Measurements from ENCODE around the gene WHRN.

The WHRN gene

DNA sequence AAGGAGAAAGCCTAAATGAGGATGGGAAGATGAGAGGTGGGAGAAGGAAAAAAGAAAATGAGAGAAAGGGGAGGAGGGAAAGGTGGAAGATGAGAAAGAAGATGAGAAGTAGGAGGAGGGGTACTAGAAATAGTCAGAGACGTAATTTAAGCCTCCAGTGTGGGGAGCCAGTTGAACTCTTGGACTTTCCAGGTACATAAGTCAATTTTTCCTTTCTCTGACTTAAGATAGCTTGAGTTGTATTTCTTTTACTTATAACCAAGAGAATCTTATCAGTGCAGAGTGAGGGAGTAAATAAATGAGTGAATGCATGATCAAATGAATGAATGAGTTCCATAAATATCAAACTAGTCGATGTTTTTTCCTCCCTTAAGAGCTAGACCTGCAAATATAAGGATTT is 21.5 kb upstream of the WHRN start:
- 100% methylated on average over 1 of the region's 2 CpGs for WGBS (ENCODE audit: extremely low coverage, insufficient coverage, low lambda C conversion rate)
- DNase-seq = no peak

GRCh38 chr9:114525513-114525912 is 20.2 kb upstream of the WHRN start:
- Histone ChIP-seq H3K56ac (ENCODE audit: low read length) (no peak overlapping the region), H3K23ac (ENCODE audit: low read length) (no peak overlapping the region), H3K79me2 (ENCODE audit: control insufficient read depth, insufficient read depth, low read length) (no peaks in the 10 kb centered on the region), H3K79me1 (ENCODE audit: low read length) (no peaks in the 10 kb centered on the region), H2BK5ac (ENCODE audit: low read length) (no peak overlapping the region), H3K27me3 (ENCODE audit: insufficient read depth, low read length, poor library complexity) (no peaks in the 10 kb centered on the region), H3K9ac (ENCODE audit: low read length) (no peak overlapping the region), H4K8ac (ENCODE audit: low read depth, low read length) (no peak overlapping the region), H3K4me1 (ENCODE audit: control insufficient read depth, low read depth, low read length) (no peaks in the 10 kb centered on the region), H3K18ac (ENCODE audit: low read length) (no peak overlapping the region), H3K4me2 (ENCODE audit: low read length) (no peak overlapping the region), H4K5ac (ENCODE audit: low read length) (no peak overlapping the region), H3K27ac (ENCODE audit: low read depth, low read length) (no peak overlapping the region), H2BK15ac (replicated peaks; ENCODE audit: low read depth) (no peak overlapping the region), H2BK120ac (ENCODE audit: low read depth, low read length) (no peak overlapping the region), H3K36me3 (ENCODE audit: control insufficient read depth, insufficient read depth, low read length) (no peaks in the 10 kb centered on the region), H3K4me3 (ENCODE audit: low read length) (no peak overlapping the region), H3K4ac (ENCODE audit: low read depth, low read length) (no peak overlapping the region), H2AK5ac (ENCODE audit: low read length) (no peak overlapping the region)
- no peak for DNase-seq
- WGBS (ENCODE audit: extremely low coverage, insufficient coverage, low lambda C conversion rate) = no CpG with 5 or more reads among the region's 3 CpGs

More for the DNA sequence above, 21.5 kb upstream of the WHRN start:
- Histone ChIP-seq H3K56ac (ENCODE audit: low read length) (no peak overlapping the region), H3K36me3 (ENCODE audit: control insufficient read depth, insufficient read depth, low read length) (no peaks in the 10 kb centered on the region), H4K8ac (ENCODE audit: low read depth, low read length) (no peak overlapping the region), H3K27me3 (ENCODE audit: insufficient read depth, low read length, poor library complexity) (no peaks in the 10 kb centered on the region), H2AK5ac (ENCODE audit: low read length) (no peak overlapping the region), H3K4me1 (ENCODE audit: control insufficient read depth, low read depth, low read length) (no peaks in the 10 kb centered on the region), H2BK15ac (replicated peaks; ENCODE audit: low read depth) (no peak overlapping the region), H3K4ac (ENCODE audit: low read depth, low read length) (no peak overlapping the region), H3K79me1 (ENCODE audit: low read length) (no peaks in the 10 kb centered on the region), H4K5ac (ENCODE audit: low read length) (no peak overlapping the region), H2BK5ac (ENCODE audit: low read length) (no peak overlapping the region), H3K23ac (ENCODE audit: low read length) (no peak overlapping the region), H3K4me3 (ENCODE audit: low read length) (no peak overlapping the region), H2BK120ac (ENCODE audit: low read depth, low read length) (no peak overlapping the region), H3K79me2 (ENCODE audit: control insufficient read depth, insufficient read depth, low read length) (no peaks in the 10 kb centered on the region), H3K27ac (ENCODE audit: low read depth, low read length) (no peak overlapping the region), H3K18ac (ENCODE audit: low read length) (no peak overlapping the region), H3K9ac (ENCODE audit: low read length) (no peak overlapping the region), H3K4me2 (ENCODE audit: low read length) (no peak overlapping the region)

DNA sequence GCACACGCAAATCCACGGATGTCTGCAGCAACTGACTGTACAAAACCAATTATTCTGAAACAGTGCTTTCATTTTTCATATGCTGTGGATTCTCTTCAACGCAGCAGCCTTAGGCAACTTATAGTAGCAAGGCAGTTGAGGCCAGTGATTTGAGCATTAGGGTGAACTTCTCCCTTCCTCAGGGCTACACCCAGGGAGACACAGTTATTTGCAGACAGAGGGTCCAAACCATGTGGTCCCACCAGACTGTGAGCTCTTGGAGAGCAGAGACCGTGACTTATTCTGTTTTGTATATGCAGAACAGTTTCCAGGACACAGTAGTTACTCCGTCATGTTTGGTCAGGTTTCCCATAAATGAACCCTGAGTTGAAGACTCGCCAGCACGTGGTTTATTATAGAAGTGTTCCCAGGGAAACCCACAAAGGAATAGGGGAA is 19.0 kb upstream of the WHRN start:
- Histone ChIP-seq H3K79me2 (ENCODE audit: control insufficient read depth, insufficient read depth, low read length) (no peaks in the 10 kb centered on the region), H2BK5ac (ENCODE audit: low read length) (no peak overlapping the region), H4K8ac (ENCODE audit: low read depth, low read length) (no peak overlapping the region), H3K23ac (ENCODE audit: low read length) (no peak overlapping the region), H3K36me3 (ENCODE audit: control insufficient read depth, insufficient read depth, low read length) (no peaks in the 10 kb centered on the region), H3K27ac (ENCODE audit: low read depth, low read length) (no peak overlapping the region), H3K4ac (ENCODE audit: low read depth, low read length) (no peak overlapping the region), H2AK5ac (ENCODE audit: low read length) (no peak overlapping the region), H3K4me1 (ENCODE audit: control insufficient read depth, low read depth, low read length) (no peaks in the 10 kb centered on the region), H3K18ac (ENCODE audit: low read length) (no peak overlapping the region), H4K5ac (ENCODE audit: low read length) (no peak overlapping the region), H3K27me3 (ENCODE audit: insufficient read depth, low read length, poor library complexity) (no peaks in the 10 kb centered on the region), H3K4me3 (ENCODE audit: low read length) (no peak overlapping the region), H2BK120ac (ENCODE audit: low read depth, low read length) (no peak overlapping the region), H3K4me2 (ENCODE audit: low read length) (no peak overlapping the region), H3K9ac (ENCODE audit: low read length) (no peak overlapping the region), H3K79me1 (ENCODE audit: low read length) (no peaks in the 10 kb centered on the region), H2BK15ac (replicated peaks; ENCODE audit: low read depth) (no peak overlapping the region), H3K56ac (ENCODE audit: low read length) (no peak overlapping the region)
- WGBS (ENCODE audit: extremely low coverage, insufficient coverage, low lambda C conversion rate) = no CpG with 5 or more reads among the region's 7 CpGs
- DNase-seq = no peak

- no peak overlapping the region for H2AK5ac ChIP-seq (ENCODE audit: low read length)
- no peak overlapping the region for H4K8ac ChIP-seq (ENCODE audit: low read depth, low read length)
- no peak overlapping the region for H3K23ac ChIP-seq (ENCODE audit: low read length)
- no peaks in the 10 kb centered on the region for H3K27me3 ChIP-seq (ENCODE audit: insufficient read depth, low read length, poor library complexity)
- WGBS (ENCODE audit: extremely low coverage, insufficient coverage, low lambda C conversion rate) = no CpG with 5 or more reads among the region's 3 CpGs
- H3K4me2 ChIP-seq (ENCODE audit: low read length) = no peak overlapping the region
- H3K56ac ChIP-seq (ENCODE audit: low read length) = no peak overlapping the region
- no peak overlapping the region for H3K18ac ChIP-seq (ENCODE audit: low read length)
- no peak overlapping the region for H2BK15ac ChIP-seq (replicated peaks; ENCODE audit: low read depth)
- H3K79me2 ChIP-seq (ENCODE audit: control insufficient read depth, insufficient read depth, low read length) = no peaks in the 10 kb centered on the region
- no peak overlapping the region for H2BK5ac ChIP-seq (ENCODE audit: low read length)
- H3K9ac ChIP-seq (ENCODE audit: low read length) = no peak overlapping the region
- no peak overlapping the region for H4K5ac ChIP-seq (ENCODE audit: low read length)
- no peaks in the 10 kb centered on the region for H3K36me3 ChIP-seq (ENCODE audit: control insufficient read depth, insufficient read depth, low read length)
- no peak for DNase-seq
- no peak overlapping the region for H2BK120ac ChIP-seq (ENCODE audit: low read depth, low read length)
- H3K4ac ChIP-seq (ENCODE audit: low read depth, low read length) = no peak overlapping the region
- no peaks in the 10 kb centered on the region for H3K79me1 ChIP-seq (ENCODE audit: low read length)
- no peak overlapping the region for H3K27ac ChIP-seq (ENCODE audit: low read depth, low read length)
- H3K4me1 ChIP-seq (ENCODE audit: control insufficient read depth, low read depth, low read length) = no peaks in the 10 kb centered on the region
- no peak overlapping the region for H3K4me3 ChIP-seq (ENCODE audit: low read length)
These were observed 17.6 kb upstream of the WHRN start for GRCh38 chr9:114522847-114523246.

GRCh38 chr9:114522286-114522685 is 17.0 kb upstream of the WHRN start:
- Histone ChIP-seq H3K18ac (ENCODE audit: low read length) (no peak overlapping the region), H3K4me3 (ENCODE audit: low read length) (no peak overlapping the region), H2BK5ac (ENCODE audit: low read length) (no peak overlapping the region), H2BK120ac (ENCODE audit: low read depth, low read length) (no peak overlapping the region), H4K5ac (ENCODE audit: low read length) (no peak overlapping the region), H3K4me1 (ENCODE audit: control insufficient read depth, low read depth, low read length) (no peaks in the 10 kb centered on the region), H3K79me1 (ENCODE audit: low read length) (no peaks in the 10 kb centered on the region), H2BK15ac (replicated peaks; ENCODE audit: low read depth) (no peak overlapping the region), H3K4ac (ENCODE audit: low read depth, low read length) (no peak overlapping the region), H3K4me2 (ENCODE audit: low read length) (no peak overlapping the region), H3K36me3 (ENCODE audit: control insufficient read depth, insufficient read depth, low read length) (no peaks in the 10 kb centered on the region), H3K9ac (ENCODE audit: low read length) (no peak overlapping the region), H3K27me3 (ENCODE audit: insufficient read depth, low read length, poor library complexity) (no peaks in the 10 kb centered on the region), H3K23ac (ENCODE audit: low read length) (no peak overlapping the region), H4K8ac (ENCODE audit: low read depth, low read length) (no peak overlapping the region), H3K56ac (ENCODE audit: low read length) (no peak overlapping the region), H2AK5ac (ENCODE audit: low read length) (no peak overlapping the region), H3K79me2 (ENCODE audit: control insufficient read depth, insufficient read depth, low read length) (no peaks in the 10 kb centered on the region), H3K27ac (ENCODE audit: low read depth, low read length) (no peak overlapping the region)
- no CpG with 5 or more reads among the region's 2 CpGs for WGBS (ENCODE audit: extremely low coverage, insufficient coverage, low lambda C conversion rate)
- no peak for DNase-seq

DNA sequence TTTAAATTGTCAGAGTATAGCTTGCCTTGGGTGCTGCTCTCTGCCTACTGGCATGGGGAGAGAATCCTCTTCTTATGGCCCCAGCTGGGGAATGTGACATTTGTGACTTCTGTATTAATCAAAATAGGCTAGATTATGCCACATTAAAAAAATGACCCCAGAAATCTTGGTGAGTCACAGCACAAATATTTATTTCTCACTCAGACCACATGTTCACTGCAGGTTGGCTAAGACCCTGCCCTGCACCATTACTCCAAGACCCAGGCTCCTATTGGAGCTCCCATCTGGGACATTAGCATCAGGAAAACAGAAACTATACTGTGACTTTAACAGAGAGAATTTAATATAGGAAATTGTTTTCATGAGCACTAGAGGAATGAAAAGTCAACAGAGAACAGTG is 16.6 kb upstream of the WHRN start:
- Histone ChIP-seq H3K9ac (ENCODE audit: low read length) (no peak overlapping the region), H4K8ac (ENCODE audit: low read depth, low read length) (no peak overlapping the region), H3K79me1 (ENCODE audit: low read length) (no peaks in the 10 kb centered on the region), H2BK15ac (replicated peaks; ENCODE audit: low read depth) (no peak overlapping the region), H2AK5ac (ENCODE audit: low read length) (no peak overlapping the region), H3K4me1 (ENCODE audit: control insufficient read depth, low read depth, low read length) (peaks cover under 1% of the 10 kb centered on the region), H3K79me2 (ENCODE audit: control insufficient read depth, insufficient read depth, low read length) (no peaks in the 10 kb centered on the region), H3K4ac (ENCODE audit: low read depth, low read length) (no peak overlapping the region), H3K36me3 (ENCODE audit: control insufficient read depth, insufficient read depth, low read length) (no peaks in the 10 kb centered on the region), H4K5ac (ENCODE audit: low read length) (no peak overlapping the region), H3K18ac (ENCODE audit: low read length) (no peak overlapping the region), H3K27ac (ENCODE audit: low read depth, low read length) (no peak overlapping the region), H3K4me3 (ENCODE audit: low read length) (no peak overlapping the region), H3K4me2 (ENCODE audit: low read length) (no peak overlapping the region), H3K27me3 (ENCODE audit: insufficient read depth, low read length, poor library complexity) (no peaks in the 10 kb centered on the region), H3K23ac (ENCODE audit: low read length) (no peak overlapping the region), H2BK120ac (ENCODE audit: low read depth, low read length) (no peak overlapping the region), H3K56ac (ENCODE audit: low read length) (no peak overlapping the region), H2BK5ac (ENCODE audit: low read length) (no peak overlapping the region)
- DNase-seq = no peak

Measured in mesendoderm (in vitro differentiated cells).